Tongue (tissue), 2 donors: Measurements from ENCODE around the gene KIF23. TPM values are rescaled to one million over a fixed set of nuclear protein-coding genes. Genes with fewer than 3 reads are reported as not detected.
A peak's percentile ranks its signal among the peaks of the same experiment; 100 is the strongest.

ENCODE experiments used
- DNase-seq: peaks from one replicate; pipeline ENCODE4 v3.0.0-alpha.2; 2015
- total RNA-seq: library from RNA; depleted of rRNA; stranded (reverse); fragments of >200 nt; gene quantifications from one replicate; pipeline ENCODE4 v1.2.3, GENCODE V29; 2014

KIF23 gene
- total RNA-seq, 1 donor from 2014 or later: 19.5 TPM

GRCh38 chr15:69466733-69467132, 52.6 kb downstream of the KIF23 start:
- DNase-seq: no peak

- DNase-seq: peak; percentile 61
These were observed 53.5 kb downstream of the KIF23 start for GRCh38 chr15:69467636-69468035.

GRCh38 chr15:69468241-69469121, 54.3 kb downstream of the KIF23 start:
- DNase-seq: peak; percentile 76

- DNase-seq: peak; percentile 27
These were observed 55.5 kb downstream of the KIF23 start for GRCh38 chr15:69469467-69470201.

GRCh38 chr15:69472046-69472445, 57.9 kb downstream of the KIF23 start:
- DNase-seq: no peak

GRCh38 chr15:69472562-69472961, 58.4 kb downstream of the KIF23 start:
- DNase-seq: no peak

- no peak for DNase-seq
These were observed 60.1 kb downstream of the KIF23 start for GRCh38 chr15:69474291-69474690.

- DNase-seq: no peak
These were observed 60.8 kb downstream of the KIF23 start for GRCh38 chr15:69474846-69475455.

- peak; percentile 91 for DNase-seq
These were observed 61.7 kb downstream of the KIF23 start for GRCh38 chr15:69475769-69476358.

GRCh38 chr15:69476704-69477473, 62.7 kb downstream of the KIF23 start:
- DNase-seq: no peak

- DNase-seq: peak; percentile 85
These were observed 64.2 kb downstream of the KIF23 start for GRCh38 chr15:69478259-69478781.

- no peak for DNase-seq
These were observed 64.9 kb downstream of the KIF23 start for GRCh38 chr15:69479081-69479480.

GRCh38 chr15:69479971-69480370, 65.8 kb downstream of the KIF23 start:
- no peak for DNase-seq

- DNase-seq: no peak
These were observed 66.8 kb downstream of the KIF23 start for GRCh38 chr15:69480932-69481331.

GRCh38 chr15:69482686-69483256, 68.6 kb downstream of the KIF23 start:
- DNase-seq: no peak

GRCh38 chr15:69484837-69485236, 70.7 kb downstream of the KIF23 start:
- peak; percentile 80 for DNase-seq

- DNase-seq: no peak
These were observed 72.4 kb downstream of the KIF23 start for GRCh38 chr15:69486481-69487110.

GRCh38 chr15:69489073-69489571, 75.0 kb downstream of the KIF23 start:
- DNase-seq: peak; percentile 51

- no peak for DNase-seq
These were observed 76.3 kb downstream of the KIF23 start for GRCh38 chr15:69490356-69491037.

- peak; percentile 80 for DNase-seq
These were observed 76.9 kb downstream of the KIF23 start for GRCh38 chr15:69491038-69491505.
